ENCODE results near the gene SPRYD3. TPM values are rescaled to one million over a fixed set of nuclear protein-coding genes. Genes with fewer than 3 reads are reported as not detected.

The SPRYD3 gene
- total and polyA plus RNA-seq, 9 donors: 28.5 to 88.1 (median 66.6) TPM

DNA sequence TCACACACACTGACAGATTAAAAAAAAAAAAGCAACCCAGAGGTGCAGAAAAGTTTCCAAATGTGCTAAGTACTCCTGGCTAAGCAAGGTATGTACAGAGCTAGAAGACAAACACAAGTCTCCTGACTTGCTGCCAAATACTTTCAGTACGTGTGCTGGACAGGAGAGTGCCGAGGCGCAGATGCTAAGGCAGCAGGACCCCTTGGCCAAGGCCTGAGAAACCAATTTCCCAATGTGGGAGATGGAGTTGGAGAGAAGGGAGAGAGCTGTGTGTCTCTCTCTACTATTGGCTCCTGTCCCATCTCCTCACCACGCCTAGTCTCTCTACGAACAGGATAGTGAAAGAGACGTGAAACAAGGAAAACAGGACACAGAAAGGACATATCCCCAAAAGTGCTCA lies 5.3 kb downstream of the SPRYD3 start:
- Histone ChIP-seq H3K4me3 (no peak overlapping the region), H3K36me3 (no peaks in the 10 kb centered on the region), H3K27ac (peak overlapping the region; percentile 24 to 36), H3K9me3 (no peaks in the 10 kb centered on the region), H3K27me3 (no peaks in the 10 kb centered on the region), H3K4me1 (ENCODE audit: insufficient read depth) (peaks cover 44% of the 10 kb centered on the region)
- WGBS, 3 donors: 49 to 73% (median 67%) methylated on average over 6 of the region's 6 CpGs
- TF ChIP-seq POLR2A (IDR thresholded peaks at IDR 0.05) (no peak), EP300 (IDR thresholded peaks at IDR 0.05) (no peak), CTCF (IDR thresholded peaks at IDR 0.05) (no peak)
- peak in 3 of 5 donors; percentile 21 to 52 (median 31) for DNase-seq
- intact Hi-C loops (cut with DNase I): no loop called here

- WGBS, 3 donors: 7 to 12% (median 9%) methylated on average over 11 of the region's 11 CpGs
- Histone ChIP-seq H3K27me3 (no peaks in the 10 kb centered on the region), H3K4me3 (no peak overlapping the region), H3K9me3 (no peaks in the 10 kb centered on the region), H3K4me1 (ENCODE audit: insufficient read depth) (peaks cover 40% of the 10 kb centered on the region), H3K27ac (peak overlapping the region; percentile 71 to 75), H3K36me3 (no peaks in the 10 kb centered on the region)
- peak in 2 of 3 donors; percentile 25 to 29 for TF ChIP-seq CTCF (IDR thresholded peaks at IDR 0.05)
- no peak for TF ChIP-seq POLR2A (IDR thresholded peaks at IDR 0.05)
- TF ChIP-seq EP300 (IDR thresholded peaks at IDR 0.05): no peak
- intact Hi-C loops (cut with DNase I): no loop called here
- DNase-seq: peak; percentile 87 to 95 (median 94)
These were observed 7.3 kb downstream of the SPRYD3 start for GRCh38 chr12:53071591-53072551.

DNA sequence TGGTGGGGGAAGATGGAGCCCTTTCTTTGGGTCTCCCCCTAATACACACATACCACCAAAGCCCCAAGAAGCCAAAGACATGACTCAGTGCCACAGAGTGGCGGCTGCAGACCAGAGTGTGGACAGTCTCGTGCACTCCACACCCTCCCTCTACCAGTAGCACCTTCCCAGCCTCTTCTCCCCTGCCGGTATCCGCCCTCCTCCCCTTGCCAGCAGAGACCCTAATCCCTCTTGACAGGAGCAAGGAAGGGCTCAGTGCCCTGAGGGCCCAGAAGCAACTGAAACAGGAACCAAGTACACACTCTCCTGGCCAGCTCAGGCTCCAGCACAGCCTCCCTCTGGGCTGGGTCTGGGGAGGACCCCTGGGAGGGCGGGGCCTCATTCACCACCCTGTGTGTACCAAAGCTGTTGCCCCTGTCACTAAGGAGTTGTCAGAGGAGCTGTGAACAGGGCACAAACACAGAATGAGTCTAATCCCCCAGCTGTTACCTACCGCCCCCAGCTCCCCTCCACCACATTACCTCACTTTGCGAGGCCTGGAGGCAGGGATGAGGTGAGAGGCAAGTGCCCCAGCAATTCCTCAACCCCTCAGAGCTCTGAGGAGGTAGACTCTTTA lies 8.2 kb downstream of the SPRYD3 start:
- no peak for TF ChIP-seq POLR2A (IDR thresholded peaks at IDR 0.05)
- no peak for TF ChIP-seq EP300 (IDR thresholded peaks at IDR 0.05)
- peaks cover 43% of the 10 kb centered on the region for H3K4me1 ChIP-seq (ENCODE audit: insufficient read depth)
- H3K27me3 ChIP-seq: no peaks in the 10 kb centered on the region
- WGBS, 3 donors: 79 to 88% (median 86%) methylated on average over 7 of the region's 7 CpGs
- no peaks in the 10 kb centered on the region for H3K36me3 ChIP-seq
- no peak overlapping the region for H3K4me3 ChIP-seq
- no peaks in the 10 kb centered on the region for H3K9me3 ChIP-seq
- peak in 4 of 5 donors; percentile 26 to 42 (median 33) for DNase-seq
- H3K27ac ChIP-seq: peak overlapping the region; percentile 71 to 75
- intact Hi-C loops (cut with DNase I): no loop called here

- H3K27ac ChIP-seq: peak overlapping the region; percentile 62 to 71
- no peak overlapping the region for H3K4me3 ChIP-seq
- H3K9me3 ChIP-seq: no peaks in the 10 kb centered on the region
- H3K36me3 ChIP-seq: no peaks in the 10 kb centered on the region
- TF ChIP-seq EP300 (IDR thresholded peaks at IDR 0.05): no peak
- no peak for TF ChIP-seq CTCF (IDR thresholded peaks at IDR 0.05)
- no peak for TF ChIP-seq POLR2A (IDR thresholded peaks at IDR 0.05)
- peaks cover 43% of the 10 kb centered on the region for H3K4me1 ChIP-seq (ENCODE audit: insufficient read depth)
- intact Hi-C loops (cut with DNase I): loop anchor here in 3 of 4 donors (2.0 to 5.0 kb wide), 2 partner anchors 117 to 127 kb away; no protein-coding TSS in a partner anchor
- H3K27me3 ChIP-seq: no peaks in the 10 kb centered on the region
- peak; percentile 30 to 79 (median 73) for DNase-seq
- 34 to 49% (median 43%) methylated on average over 12 of the region's 12 CpGs for WGBS, 3 donors
These were observed 9.4 kb downstream of the SPRYD3 start for GRCh38 chr12:53069621-53070410.

Data from ovary (tissue), 9 donors.